Central memory CD4-positive, alpha-beta T cell (primary cell): ENCODE measurements around the gene MTMR6.

Experiments
- DNase-seq: peaks from one replicate; pipeline ENCODE4 v3.0.0; 2022

Gene MTMR6

GRCh38 chr13:25214491-25215252 is 72.6 kb downstream of the MTMR6 start:
- DNase-seq: no peak

DNA sequence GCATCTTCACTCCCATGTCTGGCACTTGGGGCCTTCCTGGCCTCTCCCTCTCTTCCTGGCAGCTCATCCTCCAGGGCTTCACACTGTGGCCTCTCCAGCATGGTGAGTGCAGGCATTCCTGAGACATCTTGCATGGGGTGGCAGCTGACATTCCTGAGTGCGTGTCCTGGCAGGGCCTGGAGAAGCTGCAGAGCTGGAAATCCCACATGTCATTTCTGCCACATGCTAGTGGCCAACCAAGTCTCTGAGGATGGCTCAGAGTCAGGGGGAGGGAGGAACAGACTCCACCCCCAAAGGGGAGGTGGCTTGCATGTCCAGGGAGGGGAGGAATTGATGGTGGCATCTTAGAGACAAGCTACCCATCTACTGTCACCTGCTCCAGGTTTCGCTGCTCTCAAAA is 73.6 kb downstream of the MTMR6 start:
- DNase-seq: no peak

GRCh38 chr13:25210842-25211569 is 76.3 kb downstream of the MTMR6 start:
- no peak for DNase-seq

DNA sequence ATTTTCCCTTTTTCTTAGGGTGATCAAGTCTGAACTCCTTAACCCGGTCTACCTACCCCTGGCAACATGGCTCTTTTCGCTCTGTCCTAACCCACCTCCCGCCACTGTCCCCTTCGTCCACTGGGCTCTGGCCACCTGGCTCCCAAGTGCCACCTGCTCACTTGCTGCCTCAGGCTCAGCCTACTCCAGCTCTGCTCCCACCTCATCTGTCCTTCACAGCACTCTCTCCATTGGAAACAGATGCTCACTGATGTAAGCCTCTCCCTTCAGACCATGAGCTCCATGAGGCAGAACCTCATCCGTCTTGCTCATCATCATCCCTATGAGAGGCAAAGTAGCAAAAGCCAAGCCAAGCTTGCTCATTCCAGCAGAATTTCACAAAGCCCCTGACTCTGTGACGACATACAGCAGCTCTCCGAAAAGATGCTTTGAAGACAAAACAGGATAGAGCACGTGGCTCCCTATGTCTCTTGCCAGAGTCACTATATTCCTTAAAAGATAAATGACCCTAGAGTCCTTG is 79.9 kb downstream of the MTMR6 start:
- no peak for DNase-seq

DNA sequence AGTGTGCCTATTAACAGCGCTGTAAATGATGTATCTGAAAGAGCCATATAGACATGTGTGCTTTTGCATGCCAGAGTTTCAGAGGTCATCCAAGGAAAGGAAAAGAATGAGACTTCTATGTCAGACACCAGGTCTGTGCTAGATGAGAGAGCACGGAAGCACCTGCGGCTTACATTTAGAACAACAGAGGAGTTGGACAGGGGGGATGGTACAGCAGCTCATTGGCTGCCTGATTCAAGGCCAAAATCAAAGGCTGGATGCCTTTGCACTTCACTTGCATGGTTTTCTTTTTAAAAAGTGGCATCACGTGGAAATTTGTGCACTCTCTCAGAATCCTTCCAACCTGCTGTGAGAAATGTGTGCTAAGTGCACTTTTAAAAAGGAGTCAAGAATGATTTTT is 82.4 kb downstream of the MTMR6 start:
- DNase-seq: no peak

DNA sequence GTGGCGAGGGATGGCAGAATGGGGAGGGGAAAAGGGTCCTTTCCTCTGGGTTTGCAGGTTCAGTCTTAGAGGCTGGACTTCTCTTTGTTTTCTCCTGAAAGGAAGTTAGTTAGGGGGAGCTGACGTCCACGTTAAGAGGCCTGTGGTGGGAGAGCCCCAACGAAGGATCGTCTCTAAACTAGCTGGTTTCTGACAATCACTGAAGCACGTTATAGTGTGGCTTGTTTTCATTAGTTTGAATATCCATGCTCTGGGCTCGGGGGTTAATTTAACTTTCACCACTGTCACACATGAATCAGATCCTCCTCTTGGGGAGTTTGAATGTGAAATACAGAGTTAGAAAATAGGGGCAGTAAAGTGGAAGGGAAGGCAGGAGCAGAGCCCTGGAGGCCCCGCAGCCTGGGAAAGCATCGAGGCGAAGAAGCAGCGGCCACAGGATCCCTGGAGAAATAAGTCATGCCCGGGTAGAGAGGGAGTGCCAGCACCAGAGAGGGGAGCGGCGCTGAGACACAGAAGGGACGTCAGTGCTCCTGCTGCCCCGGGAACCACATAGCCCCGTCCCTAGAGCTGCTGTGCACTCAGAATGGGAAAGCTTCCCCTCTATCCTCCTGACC is 84.1 kb downstream of the MTMR6 start:
- no peak for DNase-seq

- no peak for DNase-seq
Measured at GRCh38 chr13:25200783-25201182, 86.5 kb downstream of the MTMR6 start.

GRCh38 chr13:25198647-25199046 is 88.6 kb downstream of the MTMR6 start:
- DNase-seq: no peak

GRCh38 chr13:25196971-25197370 is 90.3 kb downstream of the MTMR6 start:
- DNase-seq: no peak
